GM12878 (cell line): ENCODE measurements around the gene NPIPA1. TPM values are rescaled to one million over a fixed set of nuclear protein-coding genes. Genes with fewer than 3 reads are reported as not detected.
"Not testable (repeated sequence)": the region's sequence is repeated elsewhere in the genome, so short reads cannot be mapped to it uniquely, and the experiment has no call there.

Source experiments
- ATAC-seq: fragments of 200-7000 bp; cut with Tn5 transposase; 3 replicates; pipeline ENCODE4 v1.9.1; 2020; ENCODE audit warnings: mild to moderate bottlenecking, moderate library complexity
- BruUV-seq: library from RNA; stranded (reverse); fragments of 400-500 nt; replicated peaks from 2 replicates; lab custom pipeline; 2021; lab: Mats Ljungman, UMichigan
- CTCF ChIA-PET: fragments of 300-600 bp; sonication (Branson Sonifier 250); formaldehyde crosslinking; extraction: SDS; loops from one replicate; lab custom pipeline; 2021; ENCODE audit warnings: inconsistent platforms; lab: Yijun Ruan, JAX
- POLR2A ChIA-PET: fragments of 350-600 bp; formaldehyde crosslinking; extraction: SDS; loops from one replicate; lab custom pipeline; 2021; ENCODE audit warnings: inconsistent platforms; lab: Charles Lee
- RAD21 ChIA-PET: fragments of 300-600 bp; sonication (Branson Sonifier 250); formaldehyde crosslinking; loops from one replicate; lab custom pipeline; 2023; ENCODE audit warnings: antibody characterized with exemption; ENCODE audit not compliant: unreplicated experiment; lab: Charles Lee
- SMC1A ChIA-PET: fragments of 300-600 bp; sonication (Branson Sonifier 250); formaldehyde crosslinking; loops from one replicate; lab custom pipeline; 2023; ENCODE audit not compliant: unreplicated experiment, uncharacterized antibody; lab: Charles Lee
- DNase-seq: peaks from one replicate; pipeline ENCODE4 v3.0.0-alpha.2; 2011; ENCODE audit warnings: low read depth, low spot score
- FAIRE-seq: peaks from 3 replicates; lab custom pipeline; 2011; peaks lifted over from hg19 to GRCh38; lab: Jason Lieb, UNC
- H2AFZ ChIP-seq: 2 replicates; pipeline ENCODE4 v1.6.0; 2011; ENCODE audit warnings: low read depth, low read length, control low read depth; ENCODE audit not compliant: control insufficient read depth
- H3K27ac ChIP-seq: 2 replicates; pipeline ENCODE4 v1.5.1; 2011; ENCODE audit warnings: control low read depth; ENCODE audit not compliant: control insufficient read depth, insufficient read depth
- H3K27me3 ChIP-seq, 2 experiments: replicated peaks in 1 of 2; 2 replicates each; pipeline versions ENCODE4 v1.6.0 to v1.6.1; 2011; ENCODE audit warnings: low read length in 1 of 2; ENCODE audit not compliant: control insufficient read depth in 2 of 2, insufficient read depth in 2 of 2
- H3K36me3 ChIP-seq, 2 experiments: 2 replicates each; pipeline ENCODE4 v1.5.1; 2011; ENCODE audit warnings: low read length in 1 of 2; ENCODE audit not compliant: control insufficient read depth in 2 of 2, insufficient read depth in 2 of 2
- H3K4me1 ChIP-seq: 2 replicates; pipeline ENCODE4 v1.6.1; 2011; ENCODE audit warnings: mild to moderate bottlenecking, low read length, moderate library complexity, mixed read lengths; ENCODE audit not compliant: control insufficient read depth, insufficient read depth
- H3K4me2 ChIP-seq: 2 replicates; pipeline ENCODE4 v1.6.0; 2011; ENCODE audit warnings: control low read depth; ENCODE audit not compliant: control insufficient read depth, insufficient read depth
- H3K4me3 ChIP-seq: fragments of 200-600 bp; sonication (generic); 2 replicates; pipeline ENCODE4 v1.5.1; 2016
- H3K79me2 ChIP-seq: 2 replicates; pipeline ENCODE4 v1.6.0; 2011; ENCODE audit warnings: low read length; ENCODE audit not compliant: control insufficient read depth, insufficient read depth
- H3K9ac ChIP-seq: 2 replicates; pipeline ENCODE4 v1.8.0; 2011; ENCODE audit warnings: low read length, control low read depth, mixed read lengths; ENCODE audit not compliant: control insufficient read depth, insufficient read depth
- H3K9me3 ChIP-seq: replicated peaks from 3 replicates; pipeline ENCODE4 v1.5.1; 2011; ENCODE audit warnings: mild to moderate bottlenecking, low read length; ENCODE audit not compliant: control insufficient read depth, insufficient read depth
- H4K20me1 ChIP-seq: 2 replicates; pipeline ENCODE4 v1.6.0; 2011; ENCODE audit not compliant: control insufficient read depth, insufficient read depth
- WGBS: methylation state at CpG from one replicate; pipeline ENCODE4 v1.1.6; 2016; ENCODE audit warnings: low lambda C conversion rate; ENCODE audit not compliant: insufficient replicate concordance, insufficient coverage; ENCODE audit errors: missing lambda C conversion rate; 5-methylcytosine and 5-hydroxymethylcytosine counted together
- in situ Hi-C: fragments of 300-500 bp; cut with MboI; formaldehyde crosslinking; loops from 9 replicates; pipeline ENCODE4 v1.14.3; 2018; ENCODE audit warnings: mixed read lengths
- intact Hi-C: fragments of 100-400 bp; cut with micrococcal nuclease; formaldehyde crosslinking; loops from one replicate; pipeline ENCODE4 v1.14.2; 2022; ENCODE audit not compliant: unreplicated experiment
- polyA plus RNA-seq, 11 experiments: library from polyadenylated mRNA; depleted of rRNA in 4 of 11; unstranded in 6 of 11; stranded (reverse) in 5 of 11; fragments of >200 nt; fragmentation: Nextera tagmentation in 4 of 11; fragmentation: Illumina TruSeq in 1 of 11; extraction: Ambion mirVana in 4 of 11; extraction: Trizol in 1 of 11; gene quantifications; 1 replicate in 1 of 11; 2 replicates in 10 of 11; pipeline versions ENCODE4 v1.2.1 to v1.2.3, GENCODE V29; 2011 to 2016; ENCODE audit warnings: inconsistent platforms in 2 of 11, missing spikeins in 2 of 11, low read depth in 1 of 11
- total RNA-seq, 4 experiments: library from RNA; depleted of rRNA in 3 of 4; stranded (reverse); fragments of >200 nt in 3 of 4; fragmentation: Illumina TruSeq in 1 of 4; extraction: Trizol in 1 of 4; gene quantifications; 2 replicates each; pipeline versions ENCODE4 v1.2.1 to v1.2.3, GENCODE V29; 2013 to 2021

The NPIPA1 gene
- total and polyA plus RNA-seq, 10 of the 15 experiments (the other 5 are each of a cell fraction or from before 2014, with no cell fraction given): 7.7 to 42.9 (median 14.7) TPM

DNA sequence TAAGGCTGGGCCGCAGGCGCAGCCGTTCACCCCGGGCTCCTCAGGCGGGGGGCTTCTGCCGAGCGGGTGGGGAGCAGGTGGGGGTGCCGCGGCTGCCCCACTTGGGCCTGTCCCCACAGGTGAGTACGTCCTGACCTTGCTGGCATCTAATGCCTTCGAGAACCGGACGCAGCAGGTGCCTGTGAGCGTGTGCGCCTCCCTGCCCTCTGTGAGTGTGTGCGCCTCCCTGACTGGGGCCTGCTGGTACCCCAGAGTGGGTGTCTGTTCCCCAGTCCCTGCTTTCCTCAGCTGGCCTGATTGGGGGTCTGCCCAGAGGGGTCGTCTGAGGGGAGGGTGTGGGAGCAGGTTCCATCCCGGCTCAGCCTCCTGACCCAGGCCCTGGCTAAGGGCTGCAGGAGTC is 12.3 kb upstream of the NPIPA1 start:
- H3K36me3 ChIP-seq, RAD21 ChIA-PET, ATAC-seq, H3K4me3 ChIP-seq, POLR2A ChIA-PET, H3K9ac ChIP-seq, intact Hi-C loops, H3K27me3 ChIP-seq, in situ Hi-C loops, BruUV-seq, H3K4me1 ChIP-seq, SMC1A ChIA-PET, H3K79me2 ChIP-seq, H3K9me3 ChIP-seq, H3K4me2 ChIP-seq, H2AFZ ChIP-seq, H4K20me1 ChIP-seq, H3K27ac ChIP-seq, DNase-seq, FAIRE-seq, CTCF ChIA-PET: not testable (repeated sequence)
- WGBS: 98% methylated on average over 6 of the region's 18 CpGs

DNA sequence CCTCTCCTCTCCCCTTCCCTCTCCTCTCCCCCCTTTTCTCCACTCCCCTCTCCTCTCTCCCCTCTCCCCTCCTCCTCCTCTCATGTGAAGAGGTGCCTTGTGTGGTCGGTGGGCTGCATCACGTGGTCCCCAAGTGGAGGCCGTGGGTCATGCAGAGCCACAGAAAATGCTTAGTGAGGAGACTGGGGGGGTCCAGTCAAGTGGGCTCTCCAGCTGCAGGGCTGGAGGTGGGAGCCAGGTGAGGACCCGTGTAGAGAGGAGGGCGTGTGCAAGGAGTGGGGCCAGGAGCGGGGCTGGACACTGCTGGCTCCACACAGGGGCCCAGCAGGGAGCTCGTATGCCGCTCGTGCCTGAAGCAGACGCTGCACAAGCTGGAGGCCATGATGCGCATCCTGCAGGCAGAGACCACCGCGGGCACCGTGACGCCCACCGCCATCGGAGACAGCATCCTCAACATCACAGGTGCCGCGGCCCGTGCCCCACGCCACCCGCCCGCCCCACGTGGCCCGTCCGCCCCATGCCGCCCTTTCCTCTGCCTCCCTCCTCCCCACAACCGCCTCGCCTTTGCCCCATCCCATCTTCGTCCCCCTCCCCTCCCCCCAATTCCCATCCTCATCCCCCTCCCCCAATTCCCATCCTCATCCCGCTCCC is 9.1 kb upstream of the NPIPA1 start:
- H2AFZ ChIP-seq, FAIRE-seq, CTCF ChIA-PET, H4K20me1 ChIP-seq, H3K4me1 ChIP-seq, H3K9me3 ChIP-seq, H3K4me3 ChIP-seq, H3K27ac ChIP-seq, DNase-seq, intact Hi-C loops, H3K79me2 ChIP-seq, RAD21 ChIA-PET, SMC1A ChIA-PET, H3K36me3 ChIP-seq, BruUV-seq, POLR2A ChIA-PET, in situ Hi-C loops, H3K9ac ChIP-seq, H3K27me3 ChIP-seq, H3K4me2 ChIP-seq: not testable (repeated sequence)
- WGBS: 82% methylated on average over 6 of the region's 31 CpGs
- ATAC-seq: peak; percentile 42; the same call in 2 of the 3 replicates

DNA sequence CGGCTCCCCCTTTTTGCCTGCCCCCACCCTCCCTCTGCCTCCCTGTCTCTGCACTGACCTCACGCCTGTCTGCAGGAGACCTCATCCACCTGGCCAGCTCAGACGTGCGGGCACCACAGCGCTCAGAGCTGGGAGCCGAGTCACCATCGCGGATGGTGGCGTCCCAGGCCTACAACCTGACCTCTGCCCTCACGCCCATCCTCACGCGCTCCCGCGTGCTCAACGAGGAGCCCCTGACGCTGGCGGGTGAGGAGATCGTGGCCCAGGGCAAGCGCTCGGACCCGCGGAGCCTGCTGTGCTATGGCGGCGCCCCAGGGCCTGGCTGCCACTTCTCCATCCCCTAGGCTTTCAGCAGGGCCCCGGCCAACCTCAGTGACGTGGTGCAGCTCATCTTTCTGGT is 8.1 kb upstream of the NPIPA1 start:
- H3K9ac ChIP-seq, H3K36me3 ChIP-seq, BruUV-seq, H4K20me1 ChIP-seq, H3K9me3 ChIP-seq, H3K79me2 ChIP-seq, DNase-seq, SMC1A ChIA-PET, H3K4me3 ChIP-seq, H3K4me2 ChIP-seq, CTCF ChIA-PET, FAIRE-seq, H2AFZ ChIP-seq, RAD21 ChIA-PET, H3K27me3 ChIP-seq, in situ Hi-C loops, H3K27ac ChIP-seq, ATAC-seq, POLR2A ChIA-PET, H3K4me1 ChIP-seq, intact Hi-C loops: not testable (repeated sequence)
- WGBS: 95% methylated on average over 18 of the region's 26 CpGs

DNA sequence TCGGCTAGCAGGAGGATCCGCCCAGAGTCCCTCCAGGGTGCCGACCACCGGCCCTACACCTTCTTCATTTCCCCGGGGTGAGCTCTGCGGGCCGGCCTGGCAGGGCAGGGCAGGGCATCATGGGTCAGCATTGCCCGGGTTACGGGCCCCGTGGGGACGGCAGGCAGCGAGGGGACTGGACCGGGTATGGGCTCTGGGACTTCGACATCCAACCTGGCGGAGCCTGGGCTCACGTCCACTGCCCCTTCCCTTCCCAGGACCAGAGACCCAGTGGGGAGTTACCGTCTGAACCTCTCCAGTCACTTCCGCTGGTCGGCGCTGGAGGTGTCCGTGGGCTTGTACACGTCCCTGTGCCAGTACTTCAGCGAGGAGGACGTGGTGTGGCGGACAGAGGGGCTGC is 7.0 kb upstream of the NPIPA1 start:
- H3K27me3 ChIP-seq, H3K36me3 ChIP-seq, H3K79me2 ChIP-seq, H3K9ac ChIP-seq, POLR2A ChIA-PET, H3K27ac ChIP-seq, H3K9me3 ChIP-seq, RAD21 ChIA-PET, SMC1A ChIA-PET, FAIRE-seq, DNase-seq, H4K20me1 ChIP-seq, intact Hi-C loops, H2AFZ ChIP-seq, CTCF ChIA-PET, ATAC-seq, H3K4me1 ChIP-seq, H3K4me2 ChIP-seq, in situ Hi-C loops, BruUV-seq, H3K4me3 ChIP-seq: not testable (repeated sequence)
- no CpG with 5 or more reads among the region's 25 CpGs for WGBS
